Mammary epithelial cell (primary cell): Measurements from ENCODE around the gene UCN2.

Experiments
- EZH2 ChIP-seq: IDR thresholded peaks from 2 replicates; pipeline ENCODE4 v1.6.1; 2012; ENCODE audit warnings: low read length, inconsistent platforms, borderline replicate concordance
- TF ChIP-seq, protein P1 (sequence below), 2 donors: IDR thresholded peaks in 1 of 2; conservative IDR thresholded peaks in 1 of 2; 2 replicates each; pipeline ENCODE4 v1.5.1; 2011 to 2012; ENCODE audit warnings: inconsistent platforms in 2 of 2, low read length in 2 of 2, mild to moderate bottlenecking in 2 of 2, control low read depth in 1 of 2, low read depth in 1 of 2; ENCODE audit not compliant: insufficient read depth in 1 of 2; ENCODE audit errors: extremely low read depth in 1 of 2

DNA sequence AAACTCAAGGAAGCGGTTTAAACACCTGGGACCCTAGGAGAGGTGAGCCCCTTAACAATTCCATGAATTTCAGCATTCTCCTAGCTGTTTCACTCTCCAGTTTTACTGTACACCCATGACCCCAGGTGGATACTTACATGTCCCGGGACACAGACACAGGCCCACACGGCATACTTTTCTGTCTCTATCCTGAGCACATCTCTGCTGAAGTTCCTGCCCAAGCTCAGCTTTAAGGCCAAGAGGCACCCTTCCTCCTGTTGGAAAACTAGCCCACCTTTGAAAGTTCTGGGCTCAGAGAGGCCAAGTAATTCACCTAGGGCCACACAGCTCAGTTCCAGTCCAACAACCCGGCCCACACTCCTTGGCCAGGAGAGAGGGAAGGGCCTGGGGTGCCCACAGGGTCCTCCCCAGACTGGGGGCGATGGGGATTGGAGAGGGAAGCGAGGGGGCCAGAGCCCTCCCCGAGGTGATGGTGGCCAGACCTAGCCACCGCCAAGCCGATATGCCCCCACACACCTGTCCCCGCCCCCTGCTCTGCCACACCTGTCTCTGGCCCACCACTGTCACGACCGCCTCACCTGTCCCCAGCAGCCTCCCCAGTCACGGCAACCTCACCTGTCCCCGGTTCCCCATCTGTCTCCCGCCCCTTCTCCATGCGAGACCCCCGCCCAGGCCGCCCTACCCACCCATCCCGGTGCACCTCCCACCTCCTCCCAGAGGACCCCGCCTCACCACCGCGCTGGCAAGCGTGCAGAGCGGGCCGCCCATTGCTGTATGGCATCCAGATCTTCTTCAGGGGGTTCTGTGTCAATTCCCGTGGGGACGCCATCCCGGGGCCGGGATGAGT is 7.4 kb downstream of the UCN2 start:
- TF ChIP-seq, protein P1, sequence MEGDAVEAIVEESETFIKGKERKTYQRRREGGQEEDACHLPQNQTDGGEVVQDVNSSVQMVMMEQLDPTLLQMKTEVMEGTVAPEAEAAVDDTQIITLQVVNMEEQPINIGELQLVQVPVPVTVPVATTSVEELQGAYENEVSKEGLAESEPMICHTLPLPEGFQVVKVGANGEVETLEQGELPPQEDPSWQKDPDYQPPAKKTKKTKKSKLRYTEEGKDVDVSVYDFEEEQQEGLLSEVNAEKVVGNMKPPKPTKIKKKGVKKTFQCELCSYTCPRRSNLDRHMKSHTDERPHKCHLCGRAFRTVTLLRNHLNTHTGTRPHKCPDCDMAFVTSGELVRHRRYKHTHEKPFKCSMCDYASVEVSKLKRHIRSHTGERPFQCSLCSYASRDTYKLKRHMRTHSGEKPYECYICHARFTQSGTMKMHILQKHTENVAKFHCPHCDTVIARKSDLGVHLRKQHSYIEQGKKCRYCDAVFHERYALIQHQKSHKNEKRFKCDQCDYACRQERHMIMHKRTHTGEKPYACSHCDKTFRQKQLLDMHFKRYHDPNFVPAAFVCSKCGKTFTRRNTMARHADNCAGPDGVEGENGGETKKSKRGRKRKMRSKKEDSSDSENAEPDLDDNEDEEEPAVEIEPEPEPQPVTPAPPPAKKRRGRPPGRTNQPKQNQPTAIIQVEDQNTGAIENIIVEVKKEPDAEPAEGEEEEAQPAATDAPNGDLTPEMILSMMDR (conservative IDR thresholded peaks at IDR 0.05 in 1 of 2, IDR thresholded peaks at IDR 0.05 in 1 of 2; ENCODE audit: extremely low read depth in 1 of 2, insufficient read depth in 1 of 2, low read depth in 1 of 2, low read length in 2 of 2): no peak
- no peak for TF ChIP-seq EZH2
